Stimulated activated CD8-positive, alpha-beta memory T cell treated with anti-CD3 and anti-CD28 coated beads, Interleukin-4, amount 100 ng/mL, for 48 hours (primary cell): Measurements from ENCODE around the gene IL2RA.
"Not testable (repeated sequence)": the region's sequence is repeated elsewhere in the genome, so short reads cannot be mapped to it uniquely, and the experiment has no call there.

Experiments
- DNase-seq: peaks from one replicate; pipeline ENCODE4 v3.0.0-alpha.2; 2020

IL2RA gene

GRCh38 chr10:6056411-6057135 is 5.6 kb downstream of the IL2RA start:
- peak; percentile 47 for DNase-seq

- peak; percentile 29 for DNase-seq
Observed at GRCh38 chr10:6055929-6056328, 6.2 kb downstream of the IL2RA start.

- peak; percentile 47 for DNase-seq
Observed at GRCh38 chr10:6054884-6055283, 7.3 kb downstream of the IL2RA start.

GRCh38 chr10:6053816-6054631 is 8.1 kb downstream of the IL2RA start:
- peak; percentile 73 for DNase-seq

GRCh38 chr10:6053303-6053702 is 8.9 kb downstream of the IL2RA start:
- no peak for DNase-seq

GRCh38 chr10:6052247-6053221 is 9.6 kb downstream of the IL2RA start:
- peak; percentile 86 for DNase-seq

GRCh38 chr10:6050801-6051445 is 11.2 kb downstream of the IL2RA start:
- peak; percentile 91 for DNase-seq

- peak; percentile 31 for DNase-seq
Observed at GRCh38 chr10:6049031-6049400, 13.2 kb downstream of the IL2RA start.

GRCh38 chr10:6048281-6049030 is 13.7 kb downstream of the IL2RA start:
- DNase-seq = peak; percentile 39

GRCh38 chr10:6047847-6048246 is 14.3 kb downstream of the IL2RA start:
- DNase-seq = peak; percentile 58

- DNase-seq = peak; percentile 43
Observed at GRCh38 chr10:6046773-6047611, 15.2 kb downstream of the IL2RA start.

- peak; percentile 54 for DNase-seq
Observed at GRCh38 chr10:6045878-6046772, 16.0 kb downstream of the IL2RA start.

- peak; percentile 60 for DNase-seq
Observed at GRCh38 chr10:6045314-6045848, 16.8 kb downstream of the IL2RA start.

GRCh38 chr10:6044751-6045313 is 17.3 kb downstream of the IL2RA start:
- DNase-seq = peak; percentile 40

- peak; percentile 28 for DNase-seq
Observed at GRCh38 chr10:6044060-6044459, 18.1 kb downstream of the IL2RA start.

- not testable (repeated sequence) for DNase-seq
Observed at GRCh38 chr10:6043377-6043776, 18.8 kb downstream of the IL2RA start.

GRCh38 chr10:6040205-6040604 is 22.0 kb downstream of the IL2RA start:
- DNase-seq = no peak

- peak; percentile 26 for DNase-seq
Observed at GRCh38 chr10:6039711-6040110, 22.5 kb downstream of the IL2RA start.

- peak; percentile 24 for DNase-seq
Observed at GRCh38 chr10:6038071-6038631, 24.0 kb downstream of the IL2RA start.
